GM12873 (cell line): ENCODE measurements around the gene CAMK2D.

Source experiments
- CTCF ChIP-seq: IDR thresholded peaks from 2 replicates; pipeline ENCODE4 v1.5.1; 2012; ENCODE audit warnings: low read depth, mild to moderate bottlenecking, moderate library complexity, low read length, control low read depth; ENCODE audit not compliant: insufficient read depth; ENCODE audit errors: missing control alignments

Gene CAMK2D

GRCh38 chr4:113534711-113535110 lies 226.8 kb downstream of the CAMK2D start:
- TF ChIP-seq CTCF, result no peak

- no peak for TF ChIP-seq CTCF
Measured at GRCh38 chr4:113531572-113531971, 230.0 kb downstream of the CAMK2D start.

- no peak for TF ChIP-seq CTCF
Measured at GRCh38 chr4:113528395-113528794, 233.1 kb downstream of the CAMK2D start.

DNA sequence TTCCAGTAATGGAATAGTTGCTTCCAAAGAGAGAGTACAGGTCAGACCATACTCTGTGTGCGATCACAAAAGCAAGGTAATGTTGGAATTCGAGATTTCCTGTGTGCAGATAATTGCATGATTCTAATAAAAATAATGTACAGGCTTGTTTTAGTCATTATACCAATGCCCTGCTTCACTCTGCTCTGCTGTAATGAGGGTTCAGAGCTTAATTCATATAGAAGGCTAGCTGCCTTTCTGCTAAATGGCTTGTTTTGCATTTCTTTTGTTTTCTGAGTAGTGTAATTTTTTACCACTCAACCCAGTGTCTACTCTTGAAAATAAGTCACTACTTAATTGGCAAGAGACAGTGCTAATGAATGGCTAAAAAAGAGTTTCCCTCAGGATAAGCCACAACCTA lies 236.0 kb downstream of the CAMK2D start:
- TF ChIP-seq CTCF, result no peak

- TF ChIP-seq CTCF, result no peak
Measured at GRCh38 chr4:113524505-113525186, 236.9 kb downstream of the CAMK2D start.

GRCh38 chr4:113524096-113524495 lies 237.4 kb downstream of the CAMK2D start:
- TF ChIP-seq CTCF, result no peak

DNA sequence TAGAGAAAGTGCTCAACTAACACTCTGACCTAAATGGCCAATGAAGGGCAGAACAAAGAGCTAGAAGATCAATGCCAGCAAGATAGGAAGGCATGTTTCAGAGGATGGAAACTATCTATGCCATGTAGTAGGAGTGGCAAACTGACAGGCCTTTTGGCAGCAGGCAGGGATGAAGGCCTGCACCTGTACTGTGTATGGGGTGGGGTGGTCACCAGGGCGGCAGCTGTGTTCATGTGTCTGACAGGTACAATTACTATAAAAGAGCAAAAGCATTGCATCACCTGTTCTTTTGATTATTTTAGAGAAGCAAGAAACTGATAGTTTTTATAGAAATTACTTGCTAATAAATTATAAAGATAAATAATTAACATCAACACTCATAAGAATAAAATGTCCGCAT lies 239.1 kb downstream of the CAMK2D start:
- TF ChIP-seq CTCF, result no peak

DNA sequence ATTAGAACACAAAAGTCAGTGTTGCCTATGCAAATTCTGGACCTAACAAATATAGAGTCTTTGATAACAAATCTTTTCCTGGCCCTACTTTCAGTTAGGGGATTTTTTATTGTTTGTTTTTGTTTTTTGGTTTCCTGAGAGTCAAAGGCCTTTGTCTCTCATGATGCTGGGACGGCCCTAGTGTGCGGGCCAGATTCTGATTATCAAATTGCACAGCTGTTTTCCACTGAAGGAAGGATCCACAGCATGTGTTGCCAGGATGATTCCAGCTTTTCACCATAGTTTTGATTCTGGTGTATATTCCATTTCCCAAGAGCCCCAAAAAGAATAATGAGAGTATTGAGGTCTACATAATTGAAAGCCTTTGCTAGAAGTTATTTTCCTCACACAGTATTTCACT lies 248.2 kb downstream of the CAMK2D start:
- no peak for TF ChIP-seq CTCF
